ENCODE measurements around the gene KCNV2.
"Not testable (repeated sequence)": the region's sequence is repeated elsewhere in the genome, so short reads cannot be mapped to it uniquely, and the experiment has no call there.

Gene KCNV2

DNA sequence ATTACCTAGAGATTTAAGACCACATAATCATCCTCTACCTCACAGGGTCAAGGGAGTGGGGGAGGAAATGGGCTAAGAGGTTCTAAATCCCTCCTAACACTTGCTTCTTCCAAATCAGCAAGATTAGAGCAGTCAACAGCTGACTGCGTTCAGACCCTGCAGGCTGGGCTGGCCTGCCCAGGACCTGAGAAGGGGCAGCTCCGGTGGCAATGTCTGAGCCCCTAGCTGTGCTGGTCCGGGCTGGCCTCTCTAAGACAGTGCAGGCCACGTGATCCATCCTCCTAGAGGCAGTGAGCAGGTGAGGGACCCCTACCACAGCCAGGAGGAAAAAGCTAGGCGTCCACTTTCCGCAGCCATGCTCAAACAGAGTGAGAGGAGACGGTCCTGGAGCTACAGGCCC is at the start of gene KCNV2:
Gene KCNV2 (plus strand): TSS at position 126 of the 400 bp plus-strand sequence. CDS start 230 bp downstream, at position 356.
- no peak for DNase-seq

DNA sequence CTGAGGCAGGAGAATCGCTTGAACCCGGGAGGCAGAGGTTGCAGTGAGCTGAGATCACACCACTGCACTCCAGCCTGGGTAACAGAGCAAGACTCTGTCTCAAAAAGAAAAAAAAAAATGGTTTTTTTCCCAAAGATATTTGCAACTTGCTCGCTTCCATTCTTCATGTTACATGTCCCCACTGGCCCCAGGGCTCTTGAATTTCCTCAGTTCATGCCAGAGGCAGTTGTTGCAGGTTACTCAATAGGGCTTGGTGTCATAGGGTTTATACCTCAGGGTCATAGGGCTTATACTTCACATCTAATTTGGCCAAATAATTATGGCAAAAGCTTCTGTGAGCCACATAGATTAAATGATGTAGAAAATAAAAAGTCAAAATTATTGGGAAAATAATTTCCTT is 44.1 kb upstream of the KCNV2 start:
- no peak for DNase-seq

DNA sequence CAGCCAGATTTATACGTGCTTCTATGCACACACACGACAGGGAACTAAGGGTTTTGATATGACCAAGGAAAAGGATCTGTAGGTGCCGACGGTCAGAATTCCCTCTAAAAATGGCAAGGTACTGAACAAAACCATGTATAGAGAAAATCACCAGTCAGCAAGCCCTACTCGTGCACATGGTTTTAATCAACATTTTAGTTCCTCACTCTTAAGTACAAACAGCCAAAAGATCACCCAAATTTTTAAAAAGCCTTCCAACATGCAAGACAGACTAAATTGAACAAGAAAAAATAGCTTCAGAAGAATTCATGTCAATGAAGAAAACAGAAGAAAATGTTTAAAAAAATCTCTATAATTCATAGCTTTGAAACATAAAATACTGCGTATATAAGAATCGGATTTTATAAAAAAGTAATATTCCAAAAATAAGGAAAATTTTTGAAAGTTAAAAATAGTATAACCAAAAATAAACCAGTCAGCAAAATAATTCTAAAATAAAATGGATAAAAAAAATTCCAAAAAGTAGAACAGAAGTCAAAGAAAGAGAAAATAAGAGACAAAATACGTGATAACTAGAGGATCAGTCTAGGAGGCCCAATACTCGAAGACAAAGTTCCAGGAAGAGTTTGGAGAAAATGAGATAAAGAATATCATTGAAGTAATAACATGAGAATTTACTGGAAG is 43.0 kb upstream of the KCNV2 start:
- DNase-seq = no peak

DNA sequence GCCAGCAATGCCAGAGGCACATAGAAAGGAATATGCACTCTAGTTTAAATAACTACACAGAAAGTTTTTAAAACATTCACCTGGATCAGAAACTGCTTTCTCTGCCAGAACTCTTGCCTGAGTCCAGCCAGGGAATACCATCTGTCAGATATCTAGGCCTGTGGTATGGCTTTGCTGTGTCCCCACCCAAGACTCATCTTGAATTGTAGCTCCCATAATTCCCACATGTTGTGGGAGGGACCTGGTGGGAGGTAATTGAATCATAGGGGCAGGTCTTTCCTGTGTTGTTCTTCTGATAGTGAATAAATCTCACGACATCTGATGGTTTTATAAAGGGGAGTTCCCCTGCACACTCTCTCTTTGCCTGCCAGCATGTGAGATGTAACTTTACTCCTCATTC is 41.5 kb upstream of the KCNV2 start:
- no peak for DNase-seq

DNA sequence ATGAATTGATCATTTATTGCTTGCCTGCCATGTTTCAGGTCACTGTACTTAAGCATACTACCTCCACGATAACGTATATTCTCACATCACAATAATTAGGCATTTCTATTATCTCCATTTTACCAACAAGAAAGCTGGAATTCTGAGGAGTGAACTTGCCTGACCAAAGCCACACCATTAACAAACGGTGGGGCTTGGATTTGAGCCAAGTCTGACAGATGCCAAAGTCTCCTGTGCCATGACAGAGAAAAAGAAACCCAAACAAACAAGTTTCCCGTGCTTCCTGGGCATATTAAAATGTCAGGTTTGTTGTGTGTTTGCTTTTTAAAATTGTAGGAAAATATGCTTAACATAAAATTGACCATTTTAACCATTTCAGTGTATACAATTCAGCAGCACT is 40.8 kb upstream of the KCNV2 start:
- DNase-seq = no peak

DNA sequence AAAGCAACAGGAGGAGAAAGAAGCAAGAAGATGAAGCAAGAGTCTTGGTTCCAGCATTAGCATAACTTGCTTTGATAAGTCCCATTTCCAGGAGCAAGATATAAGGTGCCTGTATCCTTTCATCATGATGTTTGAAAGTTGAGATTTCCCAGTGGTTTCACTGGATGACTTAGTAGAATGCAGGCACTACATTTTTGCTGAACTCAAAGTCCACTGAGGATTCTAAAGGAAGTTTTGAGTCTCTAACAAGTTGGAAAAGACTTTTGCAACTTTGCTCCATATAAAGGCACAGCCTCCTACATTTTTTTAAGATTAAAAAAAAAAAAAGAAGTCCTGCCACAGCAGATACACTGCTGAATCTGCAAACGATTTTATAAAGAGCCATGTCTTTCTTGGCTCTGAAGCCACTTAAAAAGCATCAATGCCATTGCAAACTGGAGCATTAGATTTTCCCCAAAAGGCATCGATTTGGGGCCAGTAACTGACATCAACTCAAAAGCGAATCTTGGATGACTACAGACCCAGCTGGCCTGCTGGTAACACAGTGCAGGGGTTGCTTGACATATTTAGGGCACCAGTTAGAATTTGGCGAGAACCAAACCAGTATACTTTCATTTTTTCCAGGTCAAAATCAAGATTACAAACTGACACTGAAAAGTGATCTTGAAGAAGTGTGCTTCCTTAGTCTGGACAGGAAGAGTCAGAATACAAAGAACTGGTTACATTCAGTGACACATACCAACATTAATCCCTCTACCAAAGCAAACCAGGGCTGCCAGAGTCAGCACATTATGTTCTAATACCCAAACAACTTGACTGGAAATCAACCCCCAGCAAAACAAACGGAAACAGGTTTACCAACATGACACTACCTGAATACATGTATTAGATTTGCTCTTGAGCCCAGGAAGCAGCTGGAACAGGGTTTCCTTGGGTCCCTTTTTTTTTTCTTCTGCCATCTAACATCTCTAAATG is 39.1 kb upstream of the KCNV2 start:
- DNase-seq = no peak

DNA sequence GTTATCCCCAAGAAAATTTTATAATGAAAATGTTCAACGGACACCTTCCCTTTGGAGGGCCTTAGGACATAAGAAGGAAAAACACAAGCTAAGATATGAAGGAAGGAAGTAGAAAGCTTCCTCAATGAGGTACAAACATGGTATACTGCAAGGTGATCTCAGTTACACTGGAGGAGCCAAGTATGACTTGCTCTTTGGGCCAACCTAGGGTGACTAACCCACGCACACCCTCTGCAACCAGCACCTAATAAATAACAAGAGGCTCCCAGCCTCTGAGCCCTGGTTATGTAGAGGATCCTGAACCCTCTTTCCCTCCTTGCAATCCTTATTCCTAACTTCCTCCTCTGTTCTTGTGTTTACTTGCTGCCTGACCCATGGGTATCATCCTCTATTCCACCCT is 38.3 kb upstream of the KCNV2 start:
- no peak for DNase-seq

DNA sequence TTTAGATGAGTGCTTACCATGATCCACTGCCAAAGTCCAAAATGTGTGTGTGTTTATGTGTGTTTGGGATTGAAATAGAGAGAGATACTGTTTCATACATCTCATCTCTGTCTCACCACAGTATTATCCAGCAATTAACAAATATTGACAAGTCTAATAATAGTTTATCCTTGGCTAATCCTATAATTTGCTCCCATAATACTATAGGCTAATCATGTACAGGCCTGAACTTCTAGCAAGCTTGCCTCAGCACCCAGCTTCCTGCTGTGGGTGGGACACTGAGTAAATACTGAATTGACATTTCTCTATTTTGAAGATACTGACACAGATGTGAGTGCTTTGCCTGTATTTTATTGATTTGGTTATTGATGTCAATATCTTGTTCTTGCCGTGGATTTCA is 35.3 kb upstream of the KCNV2 start:
- no peak for DNase-seq

DNA sequence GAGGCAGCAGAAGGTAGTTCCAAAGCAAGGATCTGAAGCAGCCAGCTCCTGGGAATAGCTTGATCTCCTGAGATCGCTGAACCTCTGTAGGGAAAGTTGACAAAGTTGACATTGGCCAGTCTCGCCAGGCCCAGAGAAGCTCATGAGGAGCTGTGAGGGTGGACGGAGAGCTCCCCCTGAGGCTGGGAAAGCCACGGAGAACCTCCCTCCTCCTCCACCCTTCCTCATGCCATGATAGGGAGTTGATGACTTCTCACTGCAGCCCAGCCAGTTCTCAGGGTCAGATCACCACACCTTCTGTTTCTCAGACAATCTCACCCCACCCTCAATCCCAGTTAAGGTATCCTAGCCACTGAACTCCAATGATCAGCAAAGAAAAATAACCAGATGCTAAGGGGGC is 30.4 kb upstream of the KCNV2 start:
- no peak for DNase-seq

DNA sequence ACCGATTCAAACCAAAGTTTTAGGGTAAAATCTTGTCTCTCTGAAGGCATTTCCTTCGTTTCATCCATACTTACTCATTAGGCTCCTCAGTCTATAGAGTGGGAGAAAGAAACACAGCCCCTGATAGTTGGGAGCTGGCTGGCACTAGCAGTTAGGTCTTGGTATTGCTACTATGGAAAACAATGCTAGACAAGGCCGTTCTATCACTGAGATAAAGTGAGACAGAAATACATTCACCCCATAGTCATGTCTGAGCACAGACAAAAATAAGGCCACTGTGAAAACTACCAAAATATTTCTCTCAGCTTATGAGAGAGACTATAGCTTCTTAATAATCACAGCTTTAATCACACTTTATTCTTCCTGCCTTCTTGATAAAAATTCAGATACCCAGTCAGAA is 28.7 kb upstream of the KCNV2 start:
- no peak for DNase-seq

DNA sequence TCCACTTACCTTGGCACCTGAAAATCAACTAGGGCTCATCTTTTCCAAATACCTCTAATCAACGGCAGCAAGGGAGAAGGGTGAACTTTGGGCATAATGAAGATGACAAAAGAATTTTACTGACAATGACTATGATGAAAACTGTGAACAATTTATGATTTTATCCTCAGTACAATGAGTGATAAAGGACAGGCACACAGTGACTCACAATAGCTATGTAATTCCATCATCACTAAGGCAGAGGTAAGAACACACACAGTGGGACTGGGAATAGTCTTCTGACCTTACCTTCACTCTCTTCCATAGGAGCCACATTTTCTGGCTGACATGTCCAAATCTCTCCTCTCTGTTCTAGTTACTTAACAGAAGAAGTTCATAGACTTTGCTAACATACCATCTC is 26.1 kb upstream of the KCNV2 start:
- no peak for DNase-seq

DNA sequence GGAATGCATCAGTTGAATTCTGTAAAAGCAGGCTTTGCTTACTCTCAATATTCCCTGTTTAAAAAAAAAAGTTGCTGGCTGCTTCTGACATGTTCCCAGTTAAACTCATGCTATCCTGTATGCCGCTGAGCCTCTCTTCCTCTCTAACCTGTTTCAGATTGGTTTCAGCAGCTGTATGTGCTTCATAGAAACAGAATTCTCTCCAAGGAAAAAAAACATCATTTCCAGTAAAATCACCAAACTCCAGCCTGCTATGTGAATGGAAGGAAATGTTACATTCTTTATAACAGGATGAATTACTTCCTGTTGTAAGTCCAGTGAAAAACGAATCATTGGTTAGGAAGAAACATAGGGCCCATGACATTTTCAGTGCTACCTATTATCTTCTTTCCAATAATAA is 25.7 kb upstream of the KCNV2 start:
- no peak for DNase-seq

DNA sequence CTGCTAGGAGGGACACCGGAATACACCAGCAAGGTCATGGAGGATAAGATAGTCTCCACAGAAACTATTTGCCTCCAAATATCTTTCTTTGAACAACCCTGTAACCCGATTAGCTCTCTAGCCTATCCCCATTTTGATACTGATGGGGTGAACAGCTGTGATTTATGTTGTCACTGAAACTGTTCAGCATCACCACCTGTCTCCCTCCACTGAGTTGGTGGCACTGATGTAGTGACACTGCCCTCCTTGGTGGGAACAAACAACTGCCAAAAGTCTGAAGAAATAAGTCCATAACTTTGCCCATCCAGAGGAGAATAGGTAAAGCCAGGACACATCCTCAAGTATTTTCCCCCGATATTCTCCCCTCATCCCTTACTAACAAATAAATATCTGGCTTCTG is 24.3 kb upstream of the KCNV2 start:
- no peak for DNase-seq

DNA sequence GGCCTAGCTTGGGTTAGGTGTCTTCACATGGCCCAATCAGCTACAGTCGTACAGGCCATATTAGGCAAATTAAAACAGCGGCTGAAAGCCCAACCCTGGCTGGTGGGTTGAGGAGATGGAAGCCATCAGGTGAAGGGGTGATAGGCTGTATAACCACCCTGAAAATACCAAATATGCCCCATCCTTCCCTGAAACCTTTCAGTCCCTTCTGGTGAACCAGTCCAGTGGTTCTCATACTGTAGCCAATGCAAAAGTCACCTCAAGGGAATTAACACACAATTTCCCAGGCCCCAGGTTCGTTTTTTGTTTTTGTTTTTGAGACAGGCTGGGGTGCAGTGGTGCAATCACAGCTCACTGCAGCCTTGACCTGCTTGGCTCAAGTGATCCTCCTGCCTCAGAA is 19.8 kb upstream of the KCNV2 start:
- no peak for DNase-seq

DNA sequence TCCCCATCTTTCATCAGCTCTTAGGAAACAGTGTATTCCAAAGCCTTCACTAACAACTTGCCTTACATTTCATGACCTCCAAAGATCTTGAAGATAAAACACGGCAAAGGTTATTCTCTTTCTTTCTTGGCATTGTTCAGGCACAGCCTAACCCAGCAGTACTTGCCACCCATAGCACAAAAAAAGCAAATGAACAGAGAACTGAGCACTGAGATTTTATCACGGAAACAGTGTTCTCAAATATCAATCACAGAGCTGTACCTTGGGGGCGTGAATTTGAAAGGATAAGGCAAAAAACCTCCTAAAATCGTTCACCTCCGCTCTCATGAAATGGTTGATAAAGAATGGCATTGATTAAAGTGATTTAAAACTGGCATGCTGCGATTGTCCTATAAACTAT is 16.9 kb upstream of the KCNV2 start:
- no peak for DNase-seq

DNA sequence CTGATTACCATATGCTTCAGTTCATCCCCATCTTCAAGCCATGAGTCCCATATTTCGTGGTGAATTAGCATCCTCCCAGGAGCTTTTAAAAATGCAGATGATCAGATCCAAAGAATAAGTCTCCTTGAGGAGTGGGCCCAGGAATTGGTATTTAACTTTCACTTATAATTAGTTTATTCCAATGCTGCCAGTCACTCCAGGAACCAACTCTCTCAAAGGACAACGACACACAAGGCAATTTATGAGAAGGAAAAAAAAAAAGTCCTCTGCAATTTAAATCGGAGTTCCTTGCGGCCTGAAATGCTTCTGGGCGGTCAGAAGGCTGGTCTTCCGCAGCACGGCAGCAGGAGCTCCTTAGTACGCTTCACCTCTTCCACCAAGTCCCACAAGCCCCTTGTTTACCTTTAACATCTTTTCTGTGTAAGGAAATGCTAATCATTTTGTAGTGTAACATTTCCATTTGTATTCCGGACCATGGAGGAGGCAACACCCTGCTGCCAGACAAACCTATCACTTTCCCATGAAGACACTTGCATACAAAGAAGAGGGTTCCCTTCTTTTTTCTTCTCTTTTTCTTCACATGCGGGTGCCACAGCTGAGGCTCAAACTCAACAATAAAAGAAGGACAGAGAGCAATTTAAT is 16.3 kb upstream of the KCNV2 start:
- DNase-seq = no peak

DNA sequence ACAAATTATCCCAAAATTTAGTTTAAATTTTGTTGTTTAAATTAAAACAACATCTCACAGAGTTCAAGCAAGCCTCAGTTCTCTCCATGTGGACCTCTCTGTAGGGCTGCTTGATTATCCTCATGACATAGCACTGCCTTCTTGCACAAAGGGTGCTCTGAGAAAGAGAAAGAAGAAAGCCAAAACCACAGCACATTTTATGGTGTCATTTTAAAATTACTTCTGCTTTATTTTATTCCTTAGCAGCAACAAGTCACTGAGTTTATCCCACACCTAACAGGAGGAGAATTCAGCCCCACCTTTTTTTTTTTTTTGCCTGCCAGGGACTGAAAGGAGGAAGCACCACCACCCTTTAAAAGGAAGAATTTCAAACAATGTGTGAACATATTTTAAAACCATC is 12.8 kb upstream of the KCNV2 start:
- DNase-seq = no peak

DNA sequence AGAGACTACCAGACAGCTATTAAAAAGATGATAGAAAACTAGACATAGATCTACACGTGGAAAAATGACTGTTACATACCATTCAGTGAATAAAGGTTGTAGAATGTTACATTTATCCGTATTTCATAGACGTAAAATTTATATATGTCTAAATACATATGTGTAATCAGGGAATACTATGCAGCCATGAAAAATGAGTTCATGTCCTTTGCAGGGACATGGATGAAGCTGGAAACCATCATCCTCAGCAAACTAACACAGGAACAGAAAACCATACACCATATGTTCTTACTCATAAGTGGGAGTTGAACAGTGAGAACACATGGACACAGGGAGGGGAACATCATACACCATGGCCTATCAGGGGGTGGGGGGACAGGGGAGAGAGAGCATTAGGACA is 10.1 kb upstream of the KCNV2 start:
- DNase-seq = not testable (repeated sequence)

DNA sequence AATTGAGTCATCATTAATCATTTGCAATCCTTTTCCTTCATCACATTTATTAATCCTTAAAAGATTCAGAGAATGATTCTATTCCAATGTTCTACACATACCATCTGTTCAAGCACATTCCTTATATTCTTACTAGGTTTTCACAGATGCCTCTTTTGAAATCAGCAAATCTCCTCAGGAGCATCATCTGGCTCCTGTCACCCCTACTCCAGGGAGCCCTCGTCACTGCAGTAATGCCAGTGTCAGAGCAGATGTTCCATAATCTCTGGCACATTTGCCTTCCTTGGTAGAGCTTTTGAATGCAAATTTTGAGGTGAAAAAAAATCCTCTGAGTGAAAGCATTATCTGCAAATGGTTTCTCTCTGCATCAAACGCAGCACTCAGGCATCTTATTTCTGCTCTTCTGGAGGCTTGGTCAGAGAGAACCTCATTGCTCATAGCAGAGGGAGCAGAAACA is 7.6 kb upstream of the KCNV2 start:
- no peak for DNase-seq

DNA sequence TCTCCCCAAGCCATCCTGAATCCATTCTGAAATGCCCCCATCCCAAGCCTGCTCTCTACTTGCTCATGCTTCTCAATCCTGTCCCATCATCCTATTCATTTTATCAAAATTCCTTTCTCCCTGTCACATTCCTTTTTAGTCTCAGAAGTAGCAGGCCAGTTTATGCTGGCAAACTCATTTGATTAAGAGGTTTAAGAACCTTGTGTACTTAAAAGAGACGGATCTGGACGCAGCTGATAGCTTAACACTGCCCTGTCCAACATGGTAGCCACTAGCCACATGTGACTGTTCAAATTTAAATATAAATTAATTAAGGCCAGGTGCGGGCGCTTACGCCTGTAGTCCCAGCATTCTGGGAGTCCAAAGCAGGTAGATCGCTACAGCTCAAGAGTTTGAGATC is 5.6 kb upstream of the KCNV2 start:
- no peak for DNase-seq

DNA sequence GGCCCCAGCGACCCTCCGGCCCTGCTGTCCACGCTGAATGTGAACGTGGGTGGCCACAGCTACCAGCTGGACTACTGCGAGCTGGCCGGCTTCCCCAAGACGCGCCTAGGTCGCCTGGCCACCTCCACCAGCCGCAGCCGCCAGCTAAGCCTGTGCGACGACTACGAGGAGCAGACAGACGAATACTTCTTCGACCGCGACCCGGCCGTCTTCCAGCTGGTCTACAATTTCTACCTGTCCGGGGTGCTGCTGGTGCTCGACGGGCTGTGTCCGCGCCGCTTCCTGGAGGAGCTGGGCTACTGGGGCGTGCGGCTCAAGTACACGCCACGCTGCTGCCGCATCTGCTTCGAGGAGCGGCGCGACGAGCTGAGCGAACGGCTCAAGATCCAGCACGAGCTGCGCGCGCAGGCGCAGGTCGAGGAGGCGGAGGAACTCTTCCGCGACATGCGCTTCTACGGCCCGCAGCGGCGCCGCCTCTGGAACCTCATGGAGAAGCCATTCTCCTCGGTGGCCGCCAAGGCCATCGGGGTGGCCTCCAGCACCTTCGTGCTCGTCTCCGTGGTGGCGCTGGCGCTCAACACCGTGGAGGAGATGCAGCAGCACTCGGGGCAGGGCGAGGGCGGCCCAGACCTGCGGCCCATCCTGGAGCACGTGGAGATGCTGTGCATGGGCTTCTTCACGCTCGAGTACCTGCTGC is 839 bp downstream of the KCNV2 start:
- no peak for DNase-seq

DNA sequence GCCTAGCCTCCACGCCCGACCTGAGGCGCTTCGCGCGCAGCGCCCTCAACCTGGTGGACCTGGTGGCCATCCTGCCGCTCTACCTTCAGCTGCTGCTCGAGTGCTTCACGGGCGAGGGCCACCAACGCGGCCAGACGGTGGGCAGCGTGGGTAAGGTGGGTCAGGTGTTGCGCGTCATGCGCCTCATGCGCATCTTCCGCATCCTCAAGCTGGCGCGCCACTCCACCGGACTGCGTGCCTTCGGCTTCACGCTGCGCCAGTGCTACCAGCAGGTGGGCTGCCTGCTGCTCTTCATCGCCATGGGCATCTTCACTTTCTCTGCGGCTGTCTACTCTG is 1.4 kb downstream of the KCNV2 start:
- DNase-seq = no peak
